Limb (tissue), 2 donors: ENCODE data around the gene PLAC9.
"Not testable (repeated sequence)": the region's sequence is repeated elsewhere in the genome, so short reads cannot be mapped to it uniquely, and the experiment has no call there.

Experiments
- DNase-seq, 2 donors: peaks; one replicate each; pipeline ENCODE4 v3.0.0-alpha.2; 2016; ENCODE audit errors: extremely low spot score in 2 of 2

PLAC9 gene, protein sequence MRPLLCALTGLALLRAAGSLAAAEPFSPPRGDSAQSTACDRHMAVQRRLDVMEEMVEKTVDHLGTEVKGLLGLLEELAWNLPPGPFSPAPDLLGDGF

GRCh38 chr10:80132299-80133139, at the start of gene PLAC9:
TSS of gene PLAC9 (plus strand) at chr10:80132730. CDS start at chr10:80132763, 33 bp downstream.
- peak; percentile 45 to 74 for DNase-seq

- no peak for DNase-seq
These were observed 42.4 kb upstream of the PLAC9 start for GRCh38 chr10:80090121-80090520.

- DNase-seq = no peak
These were observed 38.3 kb upstream of the PLAC9 start for GRCh38 chr10:80094231-80094630.

DNA sequence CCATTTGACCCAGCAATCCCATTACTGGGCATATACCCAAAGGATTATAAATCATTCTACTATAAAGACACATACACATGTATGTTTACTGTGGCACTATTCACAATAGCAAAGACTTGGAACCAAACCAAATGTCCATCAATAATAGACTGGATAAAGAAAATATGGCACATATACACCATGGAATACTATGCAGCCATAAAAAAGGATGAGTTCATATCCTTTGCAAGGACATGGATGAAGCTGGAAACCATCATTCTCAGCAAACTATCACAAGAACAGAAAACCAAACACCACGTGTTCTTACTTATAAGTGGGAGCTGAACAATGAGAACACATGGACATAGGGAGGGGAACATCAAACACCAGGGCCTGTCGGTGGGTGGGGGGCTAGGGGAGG, 34.3 kb upstream of the PLAC9 start:
- DNase-seq = not testable (repeated sequence)

- not testable (repeated sequence) for DNase-seq
These were observed 33.2 kb upstream of the PLAC9 start for GRCh38 chr10:80099295-80099694.

DNA sequence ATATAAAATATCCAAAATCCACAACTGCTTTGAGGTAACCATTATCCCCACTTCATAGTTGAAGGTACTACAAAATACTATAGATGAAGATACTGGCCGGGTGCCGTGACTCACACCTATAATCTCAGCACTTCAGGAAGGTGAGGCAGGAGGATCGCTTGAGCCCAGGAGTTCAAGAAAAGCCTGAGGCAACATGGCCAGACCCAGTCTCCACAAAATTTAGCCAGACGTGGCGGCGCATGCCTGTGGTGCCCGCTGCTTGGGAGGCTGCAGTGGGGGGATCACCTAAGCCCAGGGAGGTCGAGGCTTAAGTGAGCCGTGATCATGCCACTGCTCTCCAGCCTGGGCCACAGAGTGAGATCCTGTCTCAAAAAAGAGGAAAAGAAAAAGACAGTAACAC, 32.4 kb upstream of the PLAC9 start:
- DNase-seq = no peak

DNA sequence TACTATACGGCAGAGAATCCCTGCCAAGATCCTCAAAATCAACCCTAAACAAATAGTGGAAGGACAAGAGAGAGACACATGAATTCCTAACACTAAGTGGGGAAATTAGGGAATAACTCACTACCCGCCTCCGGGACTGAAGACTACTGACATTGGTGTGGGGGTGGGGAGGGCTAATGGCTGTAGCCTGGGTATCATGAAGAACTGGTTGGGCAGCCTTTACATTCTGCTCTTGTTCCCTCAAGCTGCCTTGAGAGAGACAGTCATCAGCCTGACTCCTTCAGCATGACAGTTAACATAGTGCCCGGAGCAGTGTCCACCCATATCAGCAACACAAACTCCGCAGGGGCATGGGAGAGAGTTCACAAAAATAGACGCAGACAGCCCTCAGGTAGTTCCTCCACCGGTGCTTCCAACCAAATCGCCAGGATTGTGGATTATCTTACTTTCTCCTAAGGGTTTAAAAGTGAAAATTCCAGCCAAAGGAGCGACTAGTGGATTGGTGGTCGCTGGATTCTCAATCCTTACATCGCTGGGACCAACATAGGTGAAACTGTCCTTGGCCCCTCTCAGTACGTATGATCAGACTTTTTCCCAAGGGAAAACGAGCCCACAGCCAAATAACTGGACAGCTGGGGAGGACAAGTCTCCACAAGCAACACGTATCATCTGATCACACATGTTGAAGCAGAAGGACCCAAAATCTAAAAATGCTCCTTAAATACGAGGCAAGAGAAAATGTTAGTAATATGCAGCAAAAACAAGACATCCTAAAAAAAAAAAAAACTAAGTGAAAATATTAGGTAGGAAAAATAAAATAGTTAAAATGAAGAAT, 31.5 kb upstream of the PLAC9 start:
- DNase-seq = no peak

DNA sequence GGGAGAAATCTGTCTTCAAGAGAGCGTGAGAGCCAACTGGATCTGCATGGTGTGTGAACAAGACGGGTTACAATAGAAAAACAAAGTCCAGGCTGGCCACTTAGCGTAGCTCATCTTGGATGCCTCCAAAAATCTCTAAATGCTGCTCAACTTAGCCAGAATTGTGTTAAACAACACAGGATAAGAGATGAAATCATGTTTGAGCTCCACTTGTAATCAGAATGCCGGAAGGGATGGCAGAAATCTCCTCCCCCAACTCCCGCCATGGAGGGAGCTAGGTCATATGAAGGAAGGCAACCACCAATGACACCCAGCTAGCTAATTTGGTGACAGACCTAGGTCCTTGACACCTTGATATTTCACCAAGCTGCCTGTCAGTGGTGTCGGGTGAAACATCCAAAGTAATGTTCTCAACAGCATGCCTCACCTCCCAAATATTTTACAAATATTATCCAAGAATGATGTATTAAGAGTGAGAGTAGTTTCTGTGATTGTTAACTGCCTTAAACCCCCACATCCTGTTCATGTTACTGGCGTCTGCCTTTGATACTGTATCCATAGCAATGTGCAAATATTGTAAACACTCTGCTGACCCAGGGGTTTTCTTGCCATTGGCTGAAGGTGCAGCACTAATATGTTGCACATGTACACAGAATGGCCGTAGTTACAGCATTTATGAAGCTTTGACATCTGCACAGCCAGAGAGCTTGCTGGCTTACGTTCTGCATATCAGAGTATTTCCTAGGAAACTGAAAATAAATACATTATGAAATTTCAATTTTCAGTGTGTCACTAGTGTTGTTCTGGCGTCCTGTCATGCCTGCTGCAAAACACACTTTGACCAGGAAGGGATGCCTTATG, 28.2 kb upstream of the PLAC9 start:
- peak; percentile 57 to 93 for DNase-seq

- no peak for DNase-seq
These were observed 23.8 kb upstream of the PLAC9 start for GRCh38 chr10:80108576-80109239.

GRCh38 chr10:80110986-80111385, 21.5 kb upstream of the PLAC9 start:
- no peak for DNase-seq

- no peak for DNase-seq
These were observed 13.9 kb upstream of the PLAC9 start for GRCh38 chr10:80118669-80119068.

- no peak for DNase-seq
These were observed 10.3 kb upstream of the PLAC9 start for GRCh38 chr10:80122110-80122710.

GRCh38 chr10:80122746-80123145, 9.8 kb upstream of the PLAC9 start:
- no peak for DNase-seq

DNA sequence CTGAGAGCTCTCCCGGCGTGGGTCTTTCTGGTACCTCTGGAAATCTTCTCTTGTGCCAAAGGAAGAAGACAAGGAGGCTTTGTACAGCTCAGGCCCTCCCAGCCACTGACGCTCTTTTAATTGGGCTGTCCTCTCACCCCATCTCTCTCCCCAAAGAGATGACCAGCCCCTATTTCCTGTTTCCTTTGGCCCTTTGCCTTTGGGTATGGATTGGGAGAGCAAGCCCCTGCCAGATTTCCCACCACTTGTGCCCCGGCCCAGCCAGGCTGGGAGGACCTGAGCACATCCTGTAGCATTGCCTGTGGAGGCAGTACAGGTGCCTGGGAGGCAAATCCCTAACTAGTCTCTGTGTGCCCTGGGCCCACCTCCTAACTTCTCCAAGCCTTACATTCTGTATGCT, 5.7 kb upstream of the PLAC9 start:
- DNase-seq = peak in 1 of 2 donors; percentile 34

DNA sequence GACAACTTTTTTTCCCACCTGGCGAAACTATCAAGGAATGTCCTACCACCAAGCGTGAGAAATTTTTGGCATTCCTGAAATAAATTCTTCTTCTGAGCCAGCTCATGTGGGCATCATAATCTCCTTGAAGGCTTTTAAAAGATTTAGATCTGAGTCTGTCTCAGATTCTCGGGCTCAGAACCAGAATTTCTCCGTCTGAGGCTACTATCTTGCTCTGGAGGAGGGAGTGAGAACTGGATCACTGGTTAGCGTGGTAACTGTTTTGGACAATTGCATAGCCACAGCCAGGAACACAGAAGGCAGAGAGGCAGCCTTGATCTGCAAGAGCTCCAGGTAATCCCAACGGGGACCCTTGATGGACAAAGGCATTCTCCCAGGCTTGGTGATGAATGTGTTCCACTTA, 1.0 kb upstream of the PLAC9 start:
- DNase-seq = no peak

DNA sequence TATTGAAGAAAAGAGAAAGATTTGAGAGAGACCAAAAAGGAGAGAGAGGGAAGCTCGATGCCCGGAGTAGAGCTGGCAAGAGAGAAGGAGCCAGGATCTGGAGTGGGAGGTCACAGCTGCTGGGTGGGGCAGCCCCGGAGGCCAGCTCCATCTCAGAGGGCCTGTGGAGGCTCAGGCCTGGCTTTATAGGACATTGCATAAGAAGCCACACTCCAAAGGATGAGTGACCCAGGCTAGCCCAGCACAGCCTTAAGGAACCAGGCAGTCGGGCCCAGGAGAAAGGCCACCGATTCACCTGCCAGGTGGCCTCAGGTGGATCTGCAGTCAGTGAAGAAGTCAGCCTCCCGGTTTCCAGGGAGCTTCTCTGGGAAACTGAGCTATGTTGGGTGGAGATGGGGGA, 676 bp downstream of the PLAC9 start:
- DNase-seq = no peak

DNA sequence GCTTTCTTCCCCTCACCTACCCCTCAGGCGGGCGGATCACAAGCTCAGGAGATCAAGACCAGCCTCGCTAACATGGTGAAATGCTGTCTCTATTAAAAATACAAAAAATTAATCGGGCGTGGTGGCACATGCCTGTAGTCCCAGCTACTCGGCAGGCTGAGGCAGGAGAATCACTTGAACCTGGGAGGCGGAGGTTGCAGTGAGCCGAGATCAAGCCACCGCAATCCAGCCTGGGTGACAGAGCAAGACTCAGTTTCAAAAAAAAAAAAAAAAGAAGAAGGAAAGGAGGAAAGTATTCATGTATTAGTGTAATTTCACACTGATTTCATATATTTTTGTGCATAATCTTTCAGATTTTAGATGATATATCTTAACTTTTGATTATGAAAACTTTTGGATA, 1.2 kb downstream of the PLAC9 start:
- DNase-seq = not testable (repeated sequence)

DNA sequence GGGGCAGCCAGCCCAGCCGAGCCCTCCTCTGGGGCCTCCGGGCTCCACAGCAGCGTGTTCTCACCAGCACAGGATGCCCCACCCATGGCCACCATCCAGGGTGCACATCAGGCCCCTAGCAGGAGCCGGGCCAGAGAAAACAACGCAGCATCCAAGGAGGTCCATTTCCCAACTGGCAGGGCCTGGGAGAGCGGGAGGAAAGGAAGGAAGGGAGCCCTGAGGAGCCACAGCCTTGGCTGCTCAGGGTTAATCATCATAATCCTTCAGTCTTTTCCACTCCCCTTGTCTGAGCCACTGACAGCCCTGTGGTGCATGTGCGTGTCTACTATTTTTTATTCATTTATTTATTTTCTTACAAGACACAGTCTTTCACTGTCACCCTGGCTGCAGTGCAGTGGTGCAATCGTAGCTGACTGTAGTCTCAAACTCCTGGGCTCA, 3.6 kb downstream of the PLAC9 start:
- DNase-seq = peak; percentile 59 to 83

DNA sequence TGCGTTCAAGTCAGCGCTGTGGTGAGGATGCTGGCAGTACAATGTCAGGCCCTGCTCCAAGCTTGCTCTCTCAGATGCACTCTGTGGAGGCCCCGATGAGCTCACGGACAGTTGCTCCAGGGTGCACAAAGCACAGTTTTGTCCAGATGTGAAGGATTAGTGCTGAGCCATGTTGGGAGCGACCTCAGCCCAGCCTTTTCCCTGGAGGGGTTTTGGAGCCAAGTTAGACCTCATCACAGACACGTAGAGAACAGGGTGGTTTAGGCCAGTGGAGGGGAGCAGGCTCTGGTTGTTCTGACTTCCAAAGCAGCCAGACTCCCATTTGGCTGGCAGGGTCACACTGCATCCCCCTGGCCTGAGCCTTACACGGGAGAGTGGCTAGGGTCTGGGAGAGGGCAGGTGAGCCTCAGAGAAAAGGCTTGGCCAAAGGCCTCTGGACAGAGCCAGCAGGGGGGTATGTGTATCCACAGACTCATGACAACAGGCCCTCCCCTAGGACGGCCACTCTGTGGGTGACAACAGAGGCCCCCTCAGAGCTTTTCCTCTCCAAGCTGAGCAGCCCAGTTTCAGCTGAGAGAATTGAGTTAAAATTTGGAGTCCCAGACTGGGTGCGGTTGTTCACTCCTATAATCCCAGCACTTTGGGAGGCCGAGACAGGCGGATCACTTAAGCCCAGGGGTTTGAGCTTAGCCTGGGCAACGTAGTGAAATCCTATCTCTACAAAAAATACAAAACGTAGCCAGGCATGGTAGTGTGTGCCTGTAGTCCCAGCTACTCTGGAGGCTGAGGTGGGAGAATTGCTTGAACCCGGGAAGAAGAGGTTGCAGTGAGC, 4.7 kb downstream of the PLAC9 start:
- DNase-seq = peak in 1 of 2 donors; percentile 52
